Duodenal mucosa (tissue), 2 donors: ENCODE data around the gene TTC7B.

Experiments used
- H3K27ac ChIP-seq: one replicate; pipeline ENCODE4 v1.7.0; 2013; ENCODE audit warnings: low read depth, low read length
- H3K27me3 ChIP-seq, 2 donors: one replicate each; pipeline ENCODE4 v1.7.0; 2013; ENCODE audit warnings: low read length in 2 of 2, control low read depth in 1 of 2; ENCODE audit not compliant: insufficient read depth in 2 of 2, control insufficient read depth in 1 of 2
- H3K36me3 ChIP-seq, 2 donors: one replicate each; pipeline ENCODE4 v1.7.0; 2013; ENCODE audit warnings: low read length in 2 of 2, control low read depth in 1 of 2; ENCODE audit not compliant: insufficient read depth in 2 of 2, control insufficient read depth in 1 of 2
- H3K4me1 ChIP-seq, 2 donors: one replicate each; pipeline ENCODE4 v1.7.0; 2013; ENCODE audit warnings: low read length in 2 of 2, control low read depth in 1 of 2; ENCODE audit not compliant: insufficient read depth in 2 of 2, control insufficient read depth in 1 of 2
- H3K4me3 ChIP-seq, 2 donors: one replicate each; pipeline ENCODE4 v1.7.0; 2013; ENCODE audit warnings: low read length in 2 of 2, low read depth in 1 of 2
- H3K9ac ChIP-seq, 2 donors: one replicate each; pipeline ENCODE4 v1.7.0; 2013; ENCODE audit warnings: low read length in 2 of 2, low read depth in 1 of 2
- H3K9me3 ChIP-seq, 2 donors: one replicate each; pipeline ENCODE4 v1.7.0; 2013; ENCODE audit warnings: low read length in 2 of 2, control low read depth in 1 of 2; ENCODE audit not compliant: control insufficient read depth in 1 of 2

Gene TTC7B

GRCh38 chr14:90778571-90779255 lies 37.5 kb downstream of the TTC7B start:
- Histone ChIP-seq H3K4me1 (no peaks in the 10 kb centered on the region), H3K27ac (no peak overlapping the region), H3K36me3 (no peaks in the 10 kb centered on the region), H3K9ac (no peak overlapping the region), H3K27me3 (no peaks in the 10 kb centered on the region), H3K4me3 (no peak overlapping the region), H3K9me3 (no peaks in the 10 kb centered on the region)

DNA sequence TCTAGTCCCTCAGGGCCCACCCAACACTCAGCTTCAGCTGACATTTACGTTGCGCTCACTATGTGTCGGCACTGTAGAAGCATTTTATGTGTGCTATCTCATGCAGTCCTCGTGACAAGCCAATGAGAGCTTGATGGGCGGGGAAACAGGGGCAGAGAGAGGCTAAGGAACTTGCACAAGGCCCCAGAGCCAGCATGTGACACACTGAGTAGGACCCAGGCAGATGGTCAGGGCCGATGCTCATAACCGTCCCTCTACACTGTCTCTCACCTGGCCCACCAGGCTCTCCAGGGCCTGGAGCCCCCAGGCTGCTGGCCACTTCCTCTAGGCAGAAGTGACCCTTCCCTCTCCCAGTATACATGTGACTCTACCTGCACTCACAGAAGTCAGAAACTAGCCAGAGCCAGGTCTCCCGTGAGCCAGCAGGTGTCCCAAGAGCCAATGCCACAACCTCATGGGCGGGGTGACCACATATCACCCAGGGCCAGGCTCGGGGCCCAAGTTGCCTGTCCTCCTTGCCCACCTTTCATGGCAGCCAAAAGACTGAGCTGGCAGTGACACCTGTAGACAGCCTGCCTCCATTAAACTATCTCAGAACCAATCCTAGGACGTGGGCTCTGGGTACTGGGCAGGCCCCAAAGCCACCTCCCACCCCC lies 38.3 kb downstream of the TTC7B start:
- no peak overlapping the region for H3K4me3 ChIP-seq
- no peaks in the 10 kb centered on the region for H3K27me3 ChIP-seq
- H3K9ac ChIP-seq: no peak overlapping the region
- H3K36me3 ChIP-seq: no peaks in the 10 kb centered on the region
- H3K4me1 ChIP-seq: no peaks in the 10 kb centered on the region
- H3K9me3 ChIP-seq: no peaks in the 10 kb centered on the region
- no peak overlapping the region for H3K27ac ChIP-seq

DNA sequence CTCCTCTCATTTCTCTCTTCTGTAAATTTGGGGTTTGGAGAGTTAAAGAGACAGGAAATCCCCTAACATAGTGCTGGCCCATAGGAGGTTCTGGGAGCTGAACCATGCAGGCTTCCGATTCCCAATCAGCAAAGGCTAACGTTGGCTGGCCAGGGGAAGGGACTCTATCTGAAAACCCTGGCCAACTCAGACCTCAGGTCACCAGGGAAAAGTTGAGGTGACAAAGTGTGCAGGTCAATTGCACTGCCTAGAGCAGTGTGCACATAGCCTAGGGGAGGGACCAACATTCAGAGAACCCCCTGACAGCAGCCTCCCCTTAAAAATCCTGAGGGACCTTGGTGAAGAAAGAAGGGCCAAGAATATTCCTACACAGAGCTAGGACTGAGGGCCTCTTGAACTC lies 38.9 kb downstream of the TTC7B start:
- H3K27ac ChIP-seq: no peak overlapping the region
- no peak overlapping the region for H3K4me3 ChIP-seq
- no peaks in the 10 kb centered on the region for H3K27me3 ChIP-seq
- H3K4me1 ChIP-seq: no peaks in the 10 kb centered on the region
- no peaks in the 10 kb centered on the region for H3K9me3 ChIP-seq
- no peak overlapping the region for H3K9ac ChIP-seq
- H3K36me3 ChIP-seq: no peaks in the 10 kb centered on the region

GRCh38 chr14:90775441-90775840 lies 40.8 kb downstream of the TTC7B start:
- H3K27me3 ChIP-seq: no peaks in the 10 kb centered on the region
- no peak overlapping the region for H3K4me3 ChIP-seq
- H3K9me3 ChIP-seq: no peaks in the 10 kb centered on the region
- H3K9ac ChIP-seq: no peak overlapping the region
- H3K36me3 ChIP-seq: no peaks in the 10 kb centered on the region
- H3K27ac ChIP-seq: no peak overlapping the region
- H3K4me1 ChIP-seq: no peaks in the 10 kb centered on the region

DNA sequence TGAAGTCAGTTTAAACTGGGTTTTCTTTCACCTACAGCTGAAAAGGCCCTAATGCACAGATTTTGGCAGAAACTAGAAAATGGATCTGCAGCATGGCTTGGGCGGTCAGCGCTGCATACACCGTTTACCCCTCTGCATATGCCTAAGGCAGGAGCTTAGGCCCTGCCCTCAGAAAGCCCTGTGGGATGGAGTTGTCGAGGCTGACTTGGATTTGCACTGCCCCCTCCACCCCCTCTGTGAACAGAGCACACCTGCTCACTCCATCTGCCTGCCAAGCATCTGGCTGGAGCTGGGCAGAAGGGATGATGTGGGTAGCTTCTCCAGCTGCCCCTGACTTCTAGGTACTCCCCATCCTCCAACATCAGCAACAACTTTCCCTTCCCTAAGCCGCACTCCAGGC lies 41.9 kb downstream of the TTC7B start:
- no peak overlapping the region for H3K27ac ChIP-seq
- no peak overlapping the region for H3K9ac ChIP-seq
- H3K9me3 ChIP-seq: no peaks in the 10 kb centered on the region
- H3K4me3 ChIP-seq: no peak overlapping the region
- no peaks in the 10 kb centered on the region for H3K27me3 ChIP-seq
- no peaks in the 10 kb centered on the region for H3K4me1 ChIP-seq
- H3K36me3 ChIP-seq: no peaks in the 10 kb centered on the region

DNA sequence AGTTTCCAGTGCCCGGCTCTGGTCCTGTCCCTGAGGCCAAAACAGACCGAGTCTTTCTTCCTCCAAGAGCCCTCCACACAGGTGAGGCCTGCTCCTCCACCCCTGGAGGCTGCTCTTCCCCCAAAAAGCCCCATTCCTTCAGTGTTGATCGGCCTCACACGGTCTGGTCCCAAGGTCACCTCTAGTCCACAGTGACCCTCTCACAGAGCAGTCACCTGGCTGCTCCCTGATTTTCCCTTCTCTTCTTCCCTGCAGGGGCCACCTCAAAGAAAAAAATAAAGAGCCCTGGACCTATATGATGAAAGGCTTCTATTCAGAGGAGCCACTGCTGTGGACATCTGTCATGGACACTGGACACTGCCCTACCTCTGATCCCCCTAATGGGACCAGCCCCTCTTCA lies 42.5 kb downstream of the TTC7B start:
- Histone ChIP-seq H3K27ac (no peak overlapping the region), H3K9me3 (no peaks in the 10 kb centered on the region), H3K27me3 (no peaks in the 10 kb centered on the region), H3K9ac (no peak overlapping the region), H3K4me3 (no peak overlapping the region), H3K4me1 (no peaks in the 10 kb centered on the region), H3K36me3 (no peaks in the 10 kb centered on the region)

GRCh38 chr14:90773196-90773486 lies 43.1 kb downstream of the TTC7B start:
- H3K27ac ChIP-seq: no peak overlapping the region
- no peak overlapping the region for H3K9ac ChIP-seq
- no peaks in the 10 kb centered on the region for H3K4me1 ChIP-seq
- peaks cover 3 to 4% of the 10 kb centered on the region in 2 donors for H3K9me3 ChIP-seq
- H3K36me3 ChIP-seq: no peaks in the 10 kb centered on the region
- H3K4me3 ChIP-seq: no peak overlapping the region
- no peaks in the 10 kb centered on the region for H3K27me3 ChIP-seq

DNA sequence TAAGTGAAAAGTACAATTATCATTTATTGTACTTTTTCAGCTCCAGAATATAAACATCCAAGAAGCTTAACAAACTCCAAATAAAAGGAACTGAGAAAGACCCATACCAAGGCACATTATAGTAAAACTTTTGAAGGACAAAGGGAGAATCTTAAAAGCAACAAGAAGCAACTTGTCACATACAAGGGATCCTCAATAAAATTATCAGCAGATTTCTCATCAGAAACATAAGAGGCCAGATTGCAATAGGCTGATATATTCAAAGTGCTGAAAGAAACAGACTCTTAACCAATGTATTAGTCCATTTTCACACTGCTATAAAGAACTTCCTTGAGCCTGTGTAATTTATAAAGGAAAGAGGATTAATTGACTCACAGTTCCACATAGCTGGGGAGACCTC lies 48.3 kb downstream of the TTC7B start:
- Histone ChIP-seq H3K4me3 (no peak overlapping the region), H3K9ac (no peak overlapping the region), H3K27me3 (no peaks in the 10 kb centered on the region), H3K9me3 (peaks cover 15 to 17% of the 10 kb centered on the region in 2 donors), H3K4me1 (no peaks in the 10 kb centered on the region), H3K36me3 (peaks cover 0 to 3% of the 10 kb centered on the region in 2 donors), H3K27ac (no peak overlapping the region)

DNA sequence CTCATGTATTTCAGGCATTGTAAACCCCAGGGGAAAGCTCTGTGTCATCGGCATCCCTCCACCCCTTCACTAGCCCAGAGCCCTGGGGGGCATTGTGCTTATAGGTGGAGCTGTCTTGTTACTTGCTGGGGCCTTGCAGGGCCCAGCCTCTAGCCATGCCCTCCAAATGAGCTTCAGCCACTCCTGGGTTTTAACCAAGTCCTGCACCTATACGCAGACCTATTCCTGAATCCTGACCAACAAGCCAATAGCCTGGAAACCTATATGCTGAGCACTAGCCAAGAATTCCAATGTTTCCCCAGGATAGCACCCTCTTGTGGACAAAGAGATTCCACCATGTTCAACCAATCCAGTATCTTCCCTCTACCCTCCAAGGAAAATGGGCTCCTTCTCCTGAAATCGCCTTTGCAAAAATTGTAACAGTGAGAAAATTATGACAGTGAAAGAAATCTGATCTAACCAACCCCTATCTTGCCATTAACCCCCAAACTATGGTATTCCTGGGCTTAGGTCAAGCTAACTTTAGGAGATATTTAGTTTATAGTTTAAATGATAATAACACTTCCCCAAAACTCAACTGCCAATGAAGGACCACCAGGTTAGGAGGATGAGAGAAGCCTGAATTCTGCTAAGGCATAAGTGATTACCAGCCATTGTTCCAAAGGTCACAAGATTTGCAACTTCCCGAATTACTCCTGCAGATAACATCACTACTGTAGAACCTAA lies 55.5 kb downstream of the TTC7B start:
- Histone ChIP-seq H3K36me3 (no peaks in the 10 kb centered on the region), H3K9ac (no peak overlapping the region), H3K4me3 (no peak overlapping the region), H3K4me1 (peaks cover 5 to 6% of the 10 kb centered on the region in 2 donors), H3K9me3 (peaks cover 5 to 6% of the 10 kb centered on the region in 2 donors), H3K27ac (no peak overlapping the region), H3K27me3 (no peaks in the 10 kb centered on the region)

GRCh38 chr14:90760078-90760444 lies 56.2 kb downstream of the TTC7B start:
- no peaks in the 10 kb centered on the region for H3K36me3 ChIP-seq
- no peak overlapping the region for H3K27ac ChIP-seq
- peaks cover 5 to 6% of the 10 kb centered on the region in 2 donors for H3K9me3 ChIP-seq
- H3K4me1 ChIP-seq: peaks cover 5 to 6% of the 10 kb centered on the region in 2 donors
- no peak overlapping the region for H3K4me3 ChIP-seq
- no peaks in the 10 kb centered on the region for H3K27me3 ChIP-seq
- no peak overlapping the region for H3K9ac ChIP-seq
